ENCODE results near the gene PRODH2.
"Not testable (repeated sequence)": the region's sequence is repeated elsewhere in the genome, so short reads cannot be mapped to it uniquely, and the experiment has no call there.

The PRODH2 gene

DNA sequence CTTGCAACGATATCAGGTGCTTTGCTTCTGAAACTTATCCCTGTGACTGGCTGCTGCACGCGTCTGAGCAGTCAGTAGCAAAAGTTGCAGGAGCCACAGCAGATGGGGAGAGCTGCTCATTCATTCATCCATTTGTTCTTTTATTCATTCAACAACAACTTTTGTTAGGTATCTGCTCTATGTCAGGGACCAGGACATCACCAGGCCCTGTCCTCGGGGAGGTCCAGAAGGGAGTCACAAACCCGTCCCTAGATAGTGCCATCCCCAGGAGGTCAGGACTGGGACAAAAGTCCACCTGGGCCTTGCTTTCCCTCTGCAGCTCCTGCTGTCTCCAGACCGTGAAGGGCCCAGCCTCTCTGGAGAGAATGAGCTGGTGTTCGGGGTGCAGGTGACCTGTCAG, 34.7 kb downstream of the PRODH2 start:
- no peak for DNase-seq

DNA sequence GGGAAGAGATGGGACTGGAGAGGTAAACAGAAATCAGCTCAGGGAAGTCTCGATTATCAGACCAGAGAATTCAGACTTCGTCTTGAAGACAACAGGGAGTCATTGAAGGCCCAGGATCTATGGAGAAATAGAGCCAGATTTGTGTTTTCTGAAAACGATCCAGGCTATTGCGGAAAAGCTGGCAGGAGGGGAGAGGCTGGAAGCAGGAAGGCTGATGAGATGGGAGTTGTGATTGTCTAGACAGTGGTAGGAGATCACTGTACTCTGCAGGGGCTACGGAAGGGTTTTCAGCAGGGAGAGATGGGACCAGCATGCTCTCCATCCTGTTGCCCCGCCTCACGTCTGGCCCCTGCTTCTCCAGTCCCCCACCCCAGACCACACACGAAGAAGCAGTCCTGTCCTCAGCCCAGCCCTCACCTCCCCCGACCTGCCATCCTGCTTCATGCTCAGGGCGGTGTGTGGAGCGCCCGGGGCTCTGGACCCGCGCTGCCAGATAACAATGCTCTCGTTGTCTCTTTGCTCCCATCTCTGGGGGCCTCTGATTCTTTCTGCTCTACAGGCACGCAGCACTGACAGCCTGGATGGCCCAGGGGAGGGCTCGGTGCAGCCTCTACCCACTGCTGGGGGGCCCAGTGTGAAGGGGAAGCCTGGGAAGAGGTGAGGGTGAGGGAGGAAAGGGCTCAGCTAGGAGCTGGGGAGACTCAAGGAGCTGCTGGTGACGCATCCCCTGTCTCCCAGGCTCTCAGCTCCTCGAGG, 35.4 kb downstream of the PRODH2 start:
- DNase-seq: no peak

DNA sequence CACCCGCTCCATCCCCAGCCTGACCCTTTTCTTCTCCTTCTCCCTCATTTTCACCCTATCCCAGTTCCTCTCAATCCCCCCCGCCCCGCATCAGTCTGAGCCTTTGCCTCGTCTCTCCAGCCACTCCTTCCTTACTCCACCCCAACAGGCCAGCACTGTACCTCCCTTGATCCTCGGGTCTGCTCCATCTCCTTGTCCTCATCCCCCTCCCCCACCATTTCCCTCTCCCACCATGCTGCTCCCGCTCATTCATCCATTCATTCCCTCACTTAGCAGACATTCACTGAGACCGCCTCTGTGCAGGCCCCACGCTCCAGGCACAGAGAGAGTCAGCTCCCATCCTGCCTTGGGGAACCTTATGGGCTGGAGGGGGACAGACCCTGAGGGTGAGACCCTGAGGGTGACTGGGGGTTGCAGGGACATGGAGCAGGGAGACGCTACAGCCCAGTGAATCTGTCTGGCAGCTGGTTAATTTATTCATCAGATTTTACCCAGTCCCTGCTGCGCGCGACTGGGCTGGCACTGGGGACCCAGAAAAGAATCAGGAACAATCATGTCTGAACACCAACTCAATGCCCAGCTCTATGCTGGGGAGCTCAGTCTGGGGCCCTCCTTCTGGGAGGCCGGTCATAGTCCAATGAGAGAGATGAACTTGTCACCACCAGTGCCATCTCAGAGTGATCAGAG, 36.4 kb downstream of the PRODH2 start:
- DNase-seq: no peak

DNA sequence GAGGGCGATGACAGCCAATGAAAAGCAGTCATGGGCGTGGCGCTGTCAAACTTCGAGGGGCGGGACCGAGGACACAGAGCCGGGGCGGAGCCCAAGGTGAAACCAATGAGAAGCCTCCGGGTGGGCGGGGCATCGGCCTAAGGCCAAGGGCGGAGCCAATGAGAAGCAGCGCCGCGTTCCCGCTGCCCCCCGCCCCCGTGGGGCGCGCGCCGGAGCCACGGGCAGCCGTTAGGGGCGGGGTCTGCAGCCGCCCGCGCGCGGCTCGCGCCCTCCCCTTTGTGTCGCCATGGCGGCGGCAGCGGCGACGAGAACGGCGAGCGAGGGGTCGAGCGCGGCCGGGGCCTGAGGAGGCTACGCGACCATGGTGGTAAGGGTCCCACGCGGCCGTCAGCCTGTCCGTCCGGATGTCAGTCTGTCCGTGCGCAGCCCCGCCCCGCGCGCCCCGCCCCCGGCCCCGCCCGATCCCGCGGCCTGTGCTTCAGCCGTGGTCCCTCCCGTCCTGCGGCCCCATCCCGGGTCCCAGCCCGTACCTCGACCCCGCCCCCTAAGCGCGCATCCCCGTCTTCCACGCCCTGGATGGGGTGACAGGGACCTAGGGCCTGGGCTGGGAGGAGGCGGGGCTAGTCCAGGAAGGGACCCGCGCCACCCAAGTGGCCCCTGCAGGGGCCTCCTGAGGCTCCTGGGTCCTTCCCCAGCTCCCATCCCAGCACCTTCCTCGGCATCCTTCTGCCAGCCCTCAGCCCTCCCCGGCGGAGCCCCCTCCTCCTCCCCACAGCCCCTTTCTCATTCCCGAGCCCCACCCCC, 37.1 kb downstream of the PRODH2 start, which contains the start of gene ARHGAP33:
ARHGAP33 (plus strand) TSS at position 267 of the 804 bp plus-strand sequence; CDS start at position 362, 95 bp downstream.
- DNase-seq: peak; percentile 100

DNA sequence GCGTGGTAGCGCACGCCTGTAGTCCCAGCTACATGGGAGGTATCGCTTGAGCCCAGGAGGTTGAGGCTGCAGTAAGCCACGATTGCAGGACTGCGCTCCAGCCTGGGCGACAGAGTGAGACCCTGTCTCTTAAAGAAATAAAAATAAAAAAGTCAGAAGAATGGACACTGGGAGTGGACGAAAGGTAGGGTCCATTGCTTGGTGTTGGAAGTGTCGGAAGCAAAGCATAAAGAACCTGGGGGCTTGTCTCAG, 37.7 kb downstream of the PRODH2 start:
- no peak for DNase-seq

DNA sequence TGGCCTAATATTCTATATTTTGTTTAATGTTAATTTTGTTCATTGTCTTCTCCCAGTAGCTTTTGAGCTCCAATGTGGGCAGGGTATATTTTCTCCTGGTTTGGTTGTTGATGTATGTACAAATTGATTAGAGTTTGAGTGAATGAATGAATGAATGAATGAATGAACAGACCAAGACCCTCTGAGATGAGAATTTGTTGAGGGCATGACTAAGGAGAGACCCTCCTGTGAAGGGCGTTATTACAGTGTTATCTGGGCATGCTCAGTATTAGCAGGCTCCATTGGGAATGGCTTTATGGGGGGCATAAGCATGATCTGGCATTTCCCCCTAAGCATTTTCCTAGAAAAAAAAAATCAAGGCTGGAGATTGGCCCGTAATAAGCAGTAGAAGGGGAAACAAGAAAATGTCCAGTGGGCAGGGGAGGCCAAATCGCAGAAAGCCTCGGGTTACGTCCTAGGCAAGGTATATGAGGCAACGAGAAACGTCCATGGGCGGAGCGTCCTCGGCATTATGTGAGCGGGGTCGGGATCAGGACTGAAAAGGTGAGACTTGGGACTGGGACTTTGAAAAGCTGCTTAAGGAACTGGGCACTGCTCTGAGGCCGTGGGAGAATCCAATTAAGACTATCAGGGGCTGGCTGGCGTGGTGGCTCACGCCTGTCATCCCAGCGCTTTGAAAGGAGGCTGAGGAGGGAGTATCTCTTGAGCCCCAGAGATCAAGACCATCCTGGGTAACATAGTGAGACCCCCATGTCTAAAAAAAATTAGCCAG, 38.2 kb downstream of the PRODH2 start:
- no peak for DNase-seq

DNA sequence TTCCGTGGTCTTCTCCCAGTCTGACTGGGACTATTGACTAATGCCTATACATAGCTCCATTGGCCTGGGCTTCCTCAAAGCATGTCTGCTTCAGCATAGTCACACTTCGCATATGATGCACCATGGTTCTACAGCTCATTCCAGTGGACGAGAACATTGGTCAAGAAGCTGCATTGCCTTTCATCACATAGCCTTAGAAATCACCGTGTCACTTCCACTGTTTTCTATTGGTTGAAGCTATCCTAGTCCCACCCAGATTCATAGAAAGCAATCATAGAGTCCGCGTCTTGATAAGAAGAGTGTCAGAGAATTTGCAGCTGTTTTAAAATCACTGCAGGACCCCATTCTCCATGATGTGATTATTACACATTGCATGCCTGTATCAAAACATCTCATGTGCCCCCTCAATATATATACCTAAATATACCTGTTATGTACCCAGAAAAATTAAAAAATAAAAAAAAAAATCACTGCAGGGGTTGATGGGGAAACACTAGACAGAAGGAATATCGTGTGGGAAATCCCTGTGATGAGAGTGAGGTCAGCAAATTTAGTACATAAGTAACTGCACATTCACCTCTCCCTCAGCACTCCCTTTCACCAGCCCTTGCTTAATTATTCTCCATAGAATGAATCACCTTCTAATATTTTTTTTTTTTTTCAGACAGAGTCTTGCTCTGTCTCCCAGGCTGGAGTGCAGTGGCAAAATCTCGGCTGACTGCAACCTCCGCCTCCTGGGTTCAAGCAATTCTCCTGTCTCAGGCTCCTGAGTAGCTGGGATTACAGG, 39.4 kb downstream of the PRODH2 start:
- DNase-seq: no peak

DNA sequence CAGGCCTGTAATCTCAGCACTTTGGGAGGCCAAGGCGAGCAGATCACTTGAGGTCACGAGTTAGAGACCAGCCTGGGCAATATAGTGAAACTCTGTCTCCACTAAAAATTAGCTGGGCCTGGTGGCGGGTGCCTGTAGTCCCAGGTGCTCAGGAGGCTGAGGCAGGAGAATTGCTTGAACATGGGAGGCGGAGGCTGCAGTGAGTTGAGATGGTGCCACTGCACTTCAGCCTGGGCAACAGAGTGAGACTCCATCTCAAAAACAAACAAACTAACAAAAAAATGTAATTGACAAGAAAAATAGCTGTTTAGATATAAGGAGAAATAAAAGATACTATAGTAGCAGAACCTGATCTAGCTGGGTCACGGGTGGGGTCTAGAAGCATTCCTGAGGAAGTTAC, 40.3 kb downstream of the PRODH2 start:
- DNase-seq: not testable (repeated sequence)

DNA sequence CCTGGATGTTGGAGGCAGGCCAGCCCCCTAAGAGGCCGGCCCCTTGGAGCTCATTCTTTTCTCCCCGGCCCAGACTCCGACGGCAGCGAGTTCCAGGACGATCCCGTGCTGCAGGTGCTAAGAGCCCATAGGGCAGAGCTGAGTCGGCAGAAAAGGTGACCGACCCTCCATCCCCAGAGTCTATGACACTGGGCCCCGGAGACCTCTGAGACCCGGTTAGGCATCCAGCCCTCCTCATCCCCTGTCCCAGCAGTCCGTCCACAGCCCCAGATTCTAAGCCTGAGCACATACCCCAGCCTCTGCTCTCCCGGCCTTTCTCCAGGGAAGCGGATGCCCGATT, 44.6 kb downstream of the PRODH2 start:
- no peak for DNase-seq

DNA sequence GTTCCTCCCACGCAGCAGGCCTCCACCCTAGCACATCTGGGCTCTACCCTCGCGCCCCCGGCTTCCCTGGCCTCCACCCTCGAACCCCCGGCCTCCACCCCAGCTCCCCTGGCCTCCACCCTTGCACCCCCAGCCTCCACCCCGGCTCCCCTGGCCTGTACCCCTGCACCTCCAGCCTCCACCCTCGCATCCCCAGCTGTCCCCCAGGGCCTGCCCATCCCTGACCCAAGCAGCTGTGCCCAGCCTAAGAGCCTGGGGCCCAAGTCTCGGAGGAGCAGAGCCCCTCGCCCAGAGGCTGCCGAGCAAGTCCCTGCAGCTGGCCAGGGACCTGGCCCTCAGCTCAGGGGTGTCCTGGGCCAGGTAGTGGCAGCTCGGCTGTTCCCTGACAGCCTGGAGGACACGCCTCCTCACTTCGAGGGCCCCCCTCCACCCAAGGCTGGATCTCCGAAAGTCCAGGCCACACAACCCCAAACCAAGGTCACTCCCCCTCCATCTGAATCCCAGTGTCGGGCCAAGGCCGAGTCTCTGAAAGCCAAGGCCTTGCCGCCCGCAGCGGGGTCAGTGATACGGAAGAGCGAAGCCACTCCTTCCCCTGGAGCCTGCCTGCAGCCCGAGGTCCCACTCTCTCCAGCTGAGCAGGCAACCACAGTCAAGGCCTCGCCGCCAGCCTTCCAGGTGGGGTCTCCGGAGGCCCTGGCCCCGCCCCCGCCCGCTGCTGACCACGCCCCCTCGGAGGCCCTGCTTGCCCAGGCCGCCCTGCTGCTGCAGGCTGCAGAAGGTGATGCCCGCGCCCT, 45.2 kb downstream of the PRODH2 start:
- no peak for DNase-seq

DNA sequence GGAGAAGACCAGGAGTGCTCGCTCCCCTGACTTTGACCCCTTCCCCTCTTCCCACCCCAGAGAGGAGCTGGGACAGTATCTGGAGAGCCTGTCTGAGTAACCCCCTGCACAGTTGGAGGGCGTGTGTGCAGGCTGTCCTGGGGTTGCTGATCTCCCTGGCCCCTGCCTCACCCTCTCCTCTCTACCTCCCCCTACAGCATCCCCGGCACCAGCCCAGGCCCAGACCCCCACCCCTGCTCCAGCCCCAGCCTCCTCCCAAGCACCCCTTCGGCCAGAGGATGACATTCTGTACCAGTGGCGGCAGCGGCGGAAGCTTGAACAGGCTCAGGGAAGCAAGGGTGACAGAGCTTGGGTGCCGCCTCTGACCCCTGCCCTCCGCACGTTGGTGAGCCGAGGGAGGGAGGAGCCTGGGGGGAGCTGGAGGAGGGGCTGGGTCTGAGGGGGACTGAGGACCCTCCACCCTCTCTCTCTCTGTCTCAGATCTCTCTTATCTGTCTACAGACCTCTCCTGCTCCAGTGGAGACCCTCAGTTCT, 46.0 kb downstream of the PRODH2 start:
- no peak for DNase-seq

DNA sequence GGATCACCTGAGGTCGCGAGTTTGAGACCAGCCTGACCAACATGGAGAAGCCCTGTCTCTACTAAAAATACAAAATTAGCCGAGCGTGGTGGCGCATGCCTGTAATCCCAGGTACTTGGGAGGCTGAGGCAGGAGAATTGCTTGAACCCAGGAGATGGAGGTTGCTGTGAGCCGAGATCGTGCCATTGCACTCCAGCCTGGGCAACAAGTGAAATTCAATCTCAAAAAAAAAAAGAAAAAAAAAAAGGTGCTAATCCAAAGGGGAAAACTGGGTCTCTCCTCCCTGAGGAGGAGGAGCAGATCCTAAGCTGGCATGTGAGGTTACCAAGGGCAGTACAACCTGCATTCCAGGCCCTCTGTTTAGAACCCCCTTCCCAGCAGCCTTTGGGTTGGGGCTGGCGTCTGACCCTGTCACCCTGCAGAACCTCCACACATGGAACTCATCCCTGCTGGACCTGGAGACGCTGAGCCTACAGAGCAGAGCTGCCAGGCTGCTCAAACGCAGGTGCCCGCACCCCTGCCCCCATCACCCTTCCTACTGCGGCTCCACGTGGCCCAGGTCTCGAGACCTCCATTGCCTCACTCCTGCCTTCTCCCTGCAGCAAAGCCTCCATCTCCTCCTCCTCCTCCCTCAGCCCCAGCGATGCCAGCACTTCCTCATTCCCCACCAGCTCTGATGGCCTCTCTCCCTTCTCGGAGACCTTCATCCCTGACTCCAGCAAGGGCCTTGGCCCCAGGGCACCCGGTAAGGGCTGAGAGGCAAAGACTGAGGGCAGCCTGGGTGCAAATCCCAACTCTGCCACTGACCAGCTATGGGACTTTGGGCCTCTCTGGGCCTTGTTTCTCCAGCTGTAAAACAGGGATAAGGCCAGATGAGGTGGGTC, 48.0 kb downstream of the PRODH2 start:
- DNase-seq: no peak

DNA sequence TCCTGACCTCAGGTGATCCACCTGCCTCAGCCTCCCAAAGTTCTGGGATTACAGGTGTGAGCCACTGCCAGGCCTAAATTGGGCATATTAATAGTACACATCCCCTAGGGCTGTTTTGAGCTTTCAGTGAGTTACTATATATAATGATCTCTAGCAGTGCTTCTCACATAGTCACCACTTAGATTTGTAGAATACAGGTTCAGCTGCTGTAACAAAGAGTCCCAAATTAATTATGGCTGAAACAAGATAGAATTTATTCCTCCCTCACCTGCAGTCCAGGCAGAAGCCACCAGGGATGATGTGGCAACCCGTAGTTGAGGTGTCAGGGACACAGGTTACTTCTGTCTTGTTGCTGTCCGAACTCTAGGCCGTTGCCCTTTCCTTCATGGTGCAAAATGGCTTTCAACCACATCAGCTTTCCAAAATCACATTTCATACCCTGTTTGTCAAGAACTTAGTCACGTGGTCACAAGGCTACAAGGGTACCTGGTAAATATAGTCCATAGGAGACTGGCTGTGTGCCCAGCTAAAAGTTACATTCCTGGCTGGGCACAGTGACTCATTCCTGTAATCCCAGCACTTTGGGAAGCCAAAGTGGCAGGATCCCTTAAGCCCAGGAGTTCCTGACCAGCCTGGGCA, 51.8 kb downstream of the PRODH2 start:
- DNase-seq: no peak

DNA sequence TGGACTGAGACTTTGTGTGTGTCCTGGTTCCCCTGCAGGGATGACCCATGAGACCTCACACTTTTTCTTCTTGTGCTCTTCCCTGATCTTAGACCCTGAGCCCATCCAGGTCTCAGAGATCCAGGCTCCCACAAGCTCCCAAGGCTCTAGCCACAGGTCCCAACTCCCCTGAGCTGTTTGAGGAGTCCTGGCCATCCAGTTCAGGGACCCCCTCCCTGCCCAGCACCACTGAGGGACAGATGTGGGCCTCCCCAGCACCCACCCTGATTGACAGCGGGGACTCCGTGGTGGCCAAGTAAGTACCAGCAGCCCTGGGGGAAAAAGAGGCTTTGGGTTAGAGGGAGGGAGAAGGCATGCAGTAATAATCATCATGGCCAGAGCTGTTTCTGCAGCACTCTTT, 52.9 kb downstream of the PRODH2 start:
- DNase-seq: no peak

DNA sequence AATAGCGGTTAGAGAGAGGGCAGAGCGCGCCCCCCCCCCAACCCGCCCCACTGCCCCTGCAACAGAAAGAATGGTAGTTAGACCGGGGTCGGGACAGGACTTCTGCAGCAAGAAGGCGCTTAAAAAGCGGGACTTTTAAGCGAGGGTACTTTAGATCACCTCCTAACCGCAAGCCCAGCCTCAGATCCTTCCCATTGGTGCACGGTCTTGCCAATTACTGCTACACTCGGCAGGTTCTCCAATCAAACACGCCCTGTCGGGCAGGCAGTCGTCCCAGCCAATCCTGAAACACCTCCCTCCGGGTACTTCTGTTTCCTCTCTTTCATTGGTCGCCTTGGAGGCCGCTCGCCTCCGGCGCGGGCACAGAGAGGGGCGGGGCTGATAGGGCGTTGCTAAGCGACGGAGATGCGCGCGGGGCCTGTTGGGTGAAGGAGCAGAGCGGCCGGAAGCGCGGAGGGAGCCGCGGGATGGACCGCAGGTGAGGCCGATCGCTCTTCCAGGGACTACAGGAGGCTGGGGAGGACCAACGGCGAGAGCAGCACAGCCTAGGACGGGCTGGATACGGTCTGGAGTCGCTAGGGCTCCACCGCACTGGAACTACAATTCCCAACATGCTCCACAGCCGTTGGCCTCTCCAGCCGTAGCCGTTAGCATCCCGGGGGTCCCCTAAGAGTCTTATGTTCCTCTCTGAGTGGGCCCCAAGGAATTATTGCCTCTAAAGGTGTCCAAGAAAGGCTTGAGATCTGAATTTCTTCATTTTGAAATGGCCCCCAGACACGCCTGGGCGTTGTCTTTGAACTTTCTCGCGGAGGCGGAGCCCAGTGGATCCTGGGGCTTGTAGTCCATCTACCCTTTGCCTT, 54.7 kb downstream of the PRODH2 start, which contains the start of gene PROSER3:
PROSER3 (plus strand) TSS at position 428 of the 860 bp plus-strand sequence; CDS start at position 468, 40 bp downstream.
- peak; percentile 98 for DNase-seq

DNA sequence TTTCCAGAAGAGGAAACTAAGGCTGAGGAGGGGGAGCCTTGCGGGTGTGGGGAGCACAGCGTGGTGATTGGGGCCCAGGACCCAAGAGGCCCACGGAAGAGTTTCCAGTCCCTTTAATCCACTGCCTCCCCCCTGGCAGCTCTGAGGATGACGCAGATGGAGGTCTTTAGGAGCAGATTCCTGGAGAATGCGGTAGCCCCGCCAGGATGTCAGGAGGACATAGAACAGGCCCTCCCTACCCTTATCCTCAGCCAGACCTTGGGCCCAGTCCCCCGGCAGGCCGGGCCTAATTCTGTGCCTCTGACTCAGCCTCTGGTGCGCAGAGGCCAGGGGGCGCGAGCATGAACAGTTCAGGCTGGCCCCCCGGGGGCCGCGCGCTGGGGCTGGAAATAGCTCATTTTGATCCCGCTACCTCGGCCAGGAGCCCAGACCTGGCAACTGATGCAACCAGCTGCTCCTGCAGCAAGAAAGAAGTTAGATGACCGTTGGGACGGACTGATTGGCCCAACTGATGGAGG, 55.4 kb downstream of the PRODH2 start:
- peak; percentile 55 for DNase-seq

DNA sequence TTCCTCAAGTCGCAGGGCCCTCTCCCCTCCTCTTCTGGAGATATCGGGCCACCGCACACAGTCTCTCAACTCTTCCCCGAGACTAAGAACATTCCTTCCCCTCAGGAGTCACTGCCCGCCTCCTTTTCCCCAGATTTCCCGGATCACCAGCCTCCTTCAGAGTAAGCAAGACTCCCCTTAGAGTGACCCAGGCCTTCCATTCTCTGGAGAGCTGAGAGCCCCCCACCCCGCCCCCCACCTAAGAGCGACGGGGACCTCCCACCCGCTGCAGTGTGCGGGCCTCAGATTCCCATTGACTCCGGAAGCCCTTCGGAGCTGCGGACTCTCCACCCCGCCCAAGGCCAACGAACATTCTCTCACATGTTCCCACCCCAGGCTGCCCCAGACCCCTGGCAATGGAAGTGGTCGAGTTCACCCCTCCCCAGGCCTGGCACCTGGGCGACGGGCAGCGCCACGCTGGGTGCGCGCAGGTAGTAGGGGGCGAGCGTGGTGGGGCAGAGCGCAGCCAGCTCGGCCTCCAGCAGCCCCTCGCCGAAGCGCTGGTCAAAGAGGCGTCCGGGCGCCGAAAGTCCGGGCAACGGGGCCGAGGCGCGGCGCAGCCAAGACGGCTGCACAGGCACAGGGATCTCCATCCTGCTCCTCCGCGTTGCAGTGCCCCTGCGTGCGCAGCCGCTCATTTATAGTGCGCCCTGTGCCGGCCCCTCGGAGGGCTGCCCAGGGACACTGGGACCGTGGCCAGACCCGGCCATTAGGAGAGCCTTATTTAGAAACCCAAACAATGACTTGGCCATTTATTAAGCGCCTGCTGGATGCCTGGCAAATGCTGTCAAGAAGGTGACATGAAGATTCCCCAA, 56.0 kb downstream of the PRODH2 start, which contains the start of gene HSPB6:
HSPB6 (minus strand) TSS at position 653 of the 854 bp plus-strand sequence; CDS start at position 632, 21 bp downstream.
- DNase-seq: no peak
